GM12872 (cell line): ENCODE measurements around the gene ITIH1.

Experiments
- TF ChIP-seq, protein P1 (sequence below): IDR thresholded peaks from 3 replicates; pipeline ENCODE4 v1.5.1; 2011; ENCODE audit warnings: low read depth, mild to moderate bottlenecking, low read length, moderate library complexity; ENCODE audit not compliant: insufficient read depth

ITIH1 gene

DNA sequence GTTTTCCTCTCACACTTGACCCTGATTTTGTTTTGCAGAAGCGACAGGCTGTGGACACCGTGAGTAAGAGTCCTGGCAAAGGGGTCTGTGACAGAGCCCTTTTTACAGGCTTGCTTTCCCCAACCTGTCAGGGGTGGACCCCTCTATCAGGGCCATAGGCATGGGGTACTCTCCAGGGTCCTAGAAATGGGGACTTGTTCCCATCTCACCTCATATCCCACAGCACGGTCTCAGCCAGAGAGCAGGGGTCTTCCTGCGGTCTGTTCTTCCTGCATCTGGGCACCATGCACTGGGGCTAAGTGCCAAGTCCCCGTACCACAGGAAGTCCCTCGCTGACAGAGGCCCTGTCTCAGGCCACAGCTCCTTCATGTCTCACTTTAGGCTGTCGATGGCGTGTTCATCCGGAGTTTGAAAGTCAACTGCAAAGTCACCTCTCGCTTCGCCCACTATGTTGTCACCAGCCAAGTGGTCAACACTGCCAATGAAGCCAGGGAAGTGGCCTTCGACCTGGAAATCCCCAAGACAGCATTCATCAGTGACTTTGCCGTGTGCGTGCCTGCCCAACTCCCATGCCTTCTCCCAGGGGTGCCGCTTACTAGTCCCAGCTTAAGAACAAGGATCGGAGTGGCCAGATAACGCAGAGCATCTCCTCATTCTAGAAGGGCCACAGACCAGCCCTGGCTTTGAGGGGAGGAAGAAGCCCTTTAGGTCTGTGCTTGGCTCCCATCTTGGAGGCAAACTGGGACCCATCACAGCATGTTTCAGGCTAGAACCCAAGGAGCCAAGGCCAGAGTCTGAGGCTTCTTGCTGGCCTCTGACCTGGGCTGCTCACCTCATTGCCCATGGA is 783 bp downstream of the ITIH1 start:
- TF ChIP-seq, protein P1, sequence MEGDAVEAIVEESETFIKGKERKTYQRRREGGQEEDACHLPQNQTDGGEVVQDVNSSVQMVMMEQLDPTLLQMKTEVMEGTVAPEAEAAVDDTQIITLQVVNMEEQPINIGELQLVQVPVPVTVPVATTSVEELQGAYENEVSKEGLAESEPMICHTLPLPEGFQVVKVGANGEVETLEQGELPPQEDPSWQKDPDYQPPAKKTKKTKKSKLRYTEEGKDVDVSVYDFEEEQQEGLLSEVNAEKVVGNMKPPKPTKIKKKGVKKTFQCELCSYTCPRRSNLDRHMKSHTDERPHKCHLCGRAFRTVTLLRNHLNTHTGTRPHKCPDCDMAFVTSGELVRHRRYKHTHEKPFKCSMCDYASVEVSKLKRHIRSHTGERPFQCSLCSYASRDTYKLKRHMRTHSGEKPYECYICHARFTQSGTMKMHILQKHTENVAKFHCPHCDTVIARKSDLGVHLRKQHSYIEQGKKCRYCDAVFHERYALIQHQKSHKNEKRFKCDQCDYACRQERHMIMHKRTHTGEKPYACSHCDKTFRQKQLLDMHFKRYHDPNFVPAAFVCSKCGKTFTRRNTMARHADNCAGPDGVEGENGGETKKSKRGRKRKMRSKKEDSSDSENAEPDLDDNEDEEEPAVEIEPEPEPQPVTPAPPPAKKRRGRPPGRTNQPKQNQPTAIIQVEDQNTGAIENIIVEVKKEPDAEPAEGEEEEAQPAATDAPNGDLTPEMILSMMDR: no peak

DNA sequence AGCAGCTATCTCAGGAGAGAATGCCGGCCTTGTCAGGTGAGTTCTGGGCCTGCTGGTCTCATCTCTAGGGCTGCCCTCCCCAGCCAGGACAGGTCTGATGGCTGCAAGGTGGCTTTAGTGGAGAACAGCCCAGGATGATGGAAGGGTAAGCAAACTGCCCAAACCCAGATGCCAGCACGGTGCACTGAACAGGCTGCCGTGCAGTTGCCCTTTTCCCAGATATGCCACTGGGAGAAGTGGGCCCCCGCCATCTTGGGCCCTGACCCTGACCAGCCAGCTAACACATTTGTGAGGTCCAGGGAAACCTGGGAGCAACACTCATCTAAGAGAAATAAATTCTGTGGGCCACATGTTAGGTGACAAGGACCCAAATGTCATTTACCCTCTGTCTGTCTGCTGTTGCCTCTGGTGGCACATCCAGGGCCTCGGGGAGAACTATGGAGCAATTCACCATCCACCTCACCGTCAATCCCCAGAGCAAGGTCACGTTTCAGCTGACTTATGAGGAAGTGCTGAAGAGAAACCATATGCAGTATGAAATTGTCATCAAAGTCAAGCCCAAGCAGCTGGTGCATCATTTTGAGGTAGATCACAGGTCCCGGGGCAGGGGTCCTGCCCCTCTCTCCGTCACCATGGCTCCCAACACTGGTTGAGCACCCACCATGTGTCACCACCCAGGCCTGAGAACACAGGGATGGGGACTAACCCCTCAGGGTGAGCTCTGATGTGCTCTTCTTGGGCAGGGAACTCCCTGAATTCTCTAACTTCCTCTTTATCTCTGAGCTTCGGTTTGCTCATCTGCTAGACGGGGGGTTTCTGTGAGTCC is 1.8 kb downstream of the ITIH1 start:
- TF ChIP-seq, protein P1: no peak

DNA sequence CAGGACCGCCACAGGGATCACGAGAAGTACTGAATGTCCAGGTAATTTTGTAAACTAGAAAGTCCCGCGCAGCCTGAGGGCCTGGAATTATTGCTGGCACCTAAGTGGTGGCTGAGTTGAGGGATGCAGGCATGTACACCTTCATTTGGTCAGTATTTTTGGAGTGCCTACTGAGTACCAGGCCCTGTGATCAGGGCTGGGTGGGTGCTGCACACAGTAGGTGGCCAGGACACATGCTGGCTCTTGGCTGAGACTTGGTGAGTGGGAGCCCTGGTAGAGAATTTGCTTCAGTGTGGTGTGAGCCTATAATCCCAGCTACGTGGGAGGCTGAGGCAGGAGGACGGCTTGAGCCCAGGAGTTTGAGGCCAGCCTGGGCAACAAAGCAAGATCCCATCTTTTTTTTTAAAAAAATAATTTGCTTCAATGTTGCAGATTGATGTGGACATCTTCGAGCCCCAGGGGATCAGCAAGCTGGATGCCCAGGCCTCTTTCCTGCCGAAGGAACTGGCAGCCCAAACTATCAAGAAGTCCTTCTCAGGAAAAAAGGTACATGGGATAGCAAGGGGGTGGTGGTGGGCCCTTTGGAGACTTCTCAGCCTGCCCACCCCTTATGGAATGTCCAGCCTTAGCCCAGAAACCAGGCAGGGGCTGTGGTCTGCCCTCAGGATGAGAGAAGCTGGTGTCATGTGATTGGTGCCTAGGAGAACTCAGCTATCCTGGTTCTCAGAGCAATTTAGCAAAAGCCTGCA is 2.6 kb downstream of the ITIH1 start:
- TF ChIP-seq, protein P1: no peak

DNA sequence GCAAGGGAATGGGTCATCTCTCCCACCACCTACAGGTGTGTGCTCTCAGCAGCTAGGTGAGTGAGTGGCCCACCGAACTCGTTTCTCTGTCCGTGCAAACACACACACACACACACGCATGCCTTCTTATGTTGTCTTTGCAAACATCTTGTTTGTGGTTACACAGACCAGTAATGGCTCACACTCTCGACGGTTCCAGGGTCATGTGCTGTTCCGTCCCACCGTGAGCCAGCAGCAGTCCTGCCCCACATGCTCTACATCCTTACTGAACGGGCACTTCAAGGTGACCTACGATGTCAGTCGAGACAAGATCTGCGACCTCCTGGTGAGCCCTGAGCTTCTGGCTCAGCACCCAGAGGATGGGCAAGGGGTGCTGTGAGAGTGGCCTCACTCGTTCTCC is 4.3 kb downstream of the ITIH1 start:
- TF ChIP-seq, protein P1: no peak

DNA sequence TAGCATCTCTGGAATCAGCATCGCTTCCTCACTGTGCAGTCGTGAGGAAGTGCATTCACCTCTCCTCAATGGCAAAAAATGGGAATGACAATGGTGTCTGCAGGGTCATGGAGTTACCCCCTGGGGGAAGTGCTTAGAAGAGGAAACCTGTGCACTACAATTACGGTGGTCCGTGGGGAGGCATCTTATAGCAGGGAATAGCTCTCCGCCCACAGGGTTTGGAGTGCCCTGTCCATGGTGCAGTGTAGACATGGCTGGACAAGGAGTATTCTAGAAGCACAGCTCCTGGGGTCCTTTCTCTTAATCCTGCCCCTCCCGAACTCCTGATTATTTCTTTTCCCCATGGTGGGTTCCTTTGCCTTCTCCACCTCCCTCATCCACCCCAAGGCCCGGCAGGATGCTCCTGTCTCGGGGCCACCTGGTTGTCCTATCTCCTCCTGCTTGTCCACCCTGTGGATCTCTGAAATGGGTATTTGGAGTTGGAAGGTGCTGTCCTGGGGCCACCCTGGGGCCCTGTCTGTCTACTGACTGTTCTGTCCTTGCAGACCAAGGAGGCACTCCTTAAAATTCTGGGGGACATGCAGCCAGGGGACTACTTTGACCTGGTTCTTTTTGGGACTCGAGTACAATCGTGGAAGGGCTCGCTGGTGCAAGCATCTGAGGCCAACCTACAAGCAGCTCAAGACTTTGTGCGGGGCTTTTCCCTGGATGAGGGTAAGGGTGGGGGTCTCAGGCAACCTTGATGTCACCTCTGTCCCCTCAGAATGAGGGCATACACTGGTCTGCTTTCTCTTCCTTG is 5.2 kb downstream of the ITIH1 start:
- TF ChIP-seq, protein P1: no peak

DNA sequence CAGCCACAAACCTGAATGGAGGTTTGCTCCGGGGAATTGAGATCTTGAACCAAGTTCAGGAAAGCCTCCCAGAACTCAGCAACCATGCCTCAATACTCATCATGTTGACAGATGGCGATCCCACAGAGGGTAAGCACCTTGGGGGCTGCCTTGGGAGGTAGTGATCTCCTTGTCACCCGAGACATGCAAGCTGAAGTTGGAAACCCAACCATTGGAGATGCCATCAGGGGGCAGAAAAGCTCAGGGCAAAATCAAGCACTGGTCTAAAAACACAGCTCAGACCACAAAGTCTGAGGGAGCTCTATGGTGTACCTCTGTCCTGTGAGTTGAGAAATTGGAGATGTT is 5.8 kb downstream of the ITIH1 start:
- TF ChIP-seq, protein P1: no peak
